Mucosa of descending colon (tissue), 3 donors: Measurements from ENCODE around the gene EDN2. TPM values are rescaled to one million over a fixed set of nuclear protein-coding genes. Genes with fewer than 3 reads are reported as not detected.

Source experiments
- ATAC-seq: fragments of 200-7000 bp; cut with Tn5 transposase; one replicate; pipeline ENCODE4 v1.9.1; 2020; ENCODE audit warnings: mild to moderate bottlenecking, moderate library complexity
- DNase-seq, 3 donors: peaks; one replicate each; pipeline ENCODE4 v3.0.0-alpha.2; 2020
- H3K36me3 ChIP-seq: fragments of 200-600 bp; one replicate; pipeline ENCODE4 v1.8.0; 2021; ENCODE audit warnings: low read depth, mild to moderate bottlenecking
- H3K4me1 ChIP-seq: fragments of 200-600 bp; one replicate; pipeline ENCODE4 v1.8.0; 2021; ENCODE audit warnings: low read depth, mild to moderate bottlenecking
- H3K4me3 ChIP-seq: fragments of 200-600 bp; one replicate; pipeline ENCODE4 v1.8.0; 2021; ENCODE audit warnings: mild to moderate bottlenecking
- H3K9me3 ChIP-seq: fragments of 200-600 bp; one replicate; pipeline ENCODE4 v1.8.0; 2021; ENCODE audit warnings: mild to moderate bottlenecking
- intact Hi-C, 2 donors: fragments of 100-400 bp; cut with DNase I in 1 of 2; cut with micrococcal nuclease in 1 of 2; formaldehyde crosslinking; loops; one replicate each; pipeline versions ENCODE4 v1.11.0 to v1.11.1; 2022; cut with DNase I, micrococcal nuclease
- total RNA-seq, 3 donors: library from RNA; stranded (reverse); fragmentation: NEBNext Ultra II Directional in 2 of 3; extraction: Animal tissue kit (Norgen Biotek cat#: 25700) in 2 of 3; gene quantifications; one replicate each; pipeline versions ENCODE4 v1.2.1 to v1.2.4, GENCODE V29; 2021 to 2023
- TF ChIP-seq, protein P1 (sequence below): fragments of 200-600 bp; IDR thresholded peaks from one replicate; pipeline ENCODE4 v1.8.0; 2022; ENCODE audit warnings: antibody characterized with exemption, mild to moderate bottlenecking
- donor health status: DM: no; HTN: no; CAD: no; lungs with moderate emphysema.
- donor health status: DM: no; HTN: no; CAD: no.
- donor health status: DM: no; HTN: yes; CAD: no.

Gene EDN2
- total RNA-seq, 3 donors from 2014 or later, result 1.6 to 5.8 (median 2.0) TPM

- H3K36me3 ChIP-seq, result no peaks in the 10 kb centered on the region
- H3K4me3 ChIP-seq, result no peak overlapping the region
- TF ChIP-seq, protein P1, sequence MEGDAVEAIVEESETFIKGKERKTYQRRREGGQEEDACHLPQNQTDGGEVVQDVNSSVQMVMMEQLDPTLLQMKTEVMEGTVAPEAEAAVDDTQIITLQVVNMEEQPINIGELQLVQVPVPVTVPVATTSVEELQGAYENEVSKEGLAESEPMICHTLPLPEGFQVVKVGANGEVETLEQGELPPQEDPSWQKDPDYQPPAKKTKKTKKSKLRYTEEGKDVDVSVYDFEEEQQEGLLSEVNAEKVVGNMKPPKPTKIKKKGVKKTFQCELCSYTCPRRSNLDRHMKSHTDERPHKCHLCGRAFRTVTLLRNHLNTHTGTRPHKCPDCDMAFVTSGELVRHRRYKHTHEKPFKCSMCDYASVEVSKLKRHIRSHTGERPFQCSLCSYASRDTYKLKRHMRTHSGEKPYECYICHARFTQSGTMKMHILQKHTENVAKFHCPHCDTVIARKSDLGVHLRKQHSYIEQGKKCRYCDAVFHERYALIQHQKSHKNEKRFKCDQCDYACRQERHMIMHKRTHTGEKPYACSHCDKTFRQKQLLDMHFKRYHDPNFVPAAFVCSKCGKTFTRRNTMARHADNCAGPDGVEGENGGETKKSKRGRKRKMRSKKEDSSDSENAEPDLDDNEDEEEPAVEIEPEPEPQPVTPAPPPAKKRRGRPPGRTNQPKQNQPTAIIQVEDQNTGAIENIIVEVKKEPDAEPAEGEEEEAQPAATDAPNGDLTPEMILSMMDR, result no peak
- ATAC-seq, result peak; percentile 73
- H3K4me1 ChIP-seq, result no peaks in the 10 kb centered on the region
- intact Hi-C loops, result no loop called here
- no peaks in the 10 kb centered on the region for H3K9me3 ChIP-seq
- no peak for DNase-seq
Observed at GRCh38 chr1:41438711-41439110, 45.8 kb downstream of the EDN2 start.

- Histone ChIP-seq H3K4me1 (peaks cover 4% of the 10 kb centered on the region), H3K36me3 (no peaks in the 10 kb centered on the region), H3K9me3 (no peaks in the 10 kb centered on the region), H3K4me3 (no peak overlapping the region)
- ATAC-seq (no peak), DNase-seq (no peak)
- TF ChIP-seq, protein P1, result no peak
- intact Hi-C loops, result no loop called here
Observed at GRCh38 chr1:41437011-41437355, 47.5 kb downstream of the EDN2 start.

DNA sequence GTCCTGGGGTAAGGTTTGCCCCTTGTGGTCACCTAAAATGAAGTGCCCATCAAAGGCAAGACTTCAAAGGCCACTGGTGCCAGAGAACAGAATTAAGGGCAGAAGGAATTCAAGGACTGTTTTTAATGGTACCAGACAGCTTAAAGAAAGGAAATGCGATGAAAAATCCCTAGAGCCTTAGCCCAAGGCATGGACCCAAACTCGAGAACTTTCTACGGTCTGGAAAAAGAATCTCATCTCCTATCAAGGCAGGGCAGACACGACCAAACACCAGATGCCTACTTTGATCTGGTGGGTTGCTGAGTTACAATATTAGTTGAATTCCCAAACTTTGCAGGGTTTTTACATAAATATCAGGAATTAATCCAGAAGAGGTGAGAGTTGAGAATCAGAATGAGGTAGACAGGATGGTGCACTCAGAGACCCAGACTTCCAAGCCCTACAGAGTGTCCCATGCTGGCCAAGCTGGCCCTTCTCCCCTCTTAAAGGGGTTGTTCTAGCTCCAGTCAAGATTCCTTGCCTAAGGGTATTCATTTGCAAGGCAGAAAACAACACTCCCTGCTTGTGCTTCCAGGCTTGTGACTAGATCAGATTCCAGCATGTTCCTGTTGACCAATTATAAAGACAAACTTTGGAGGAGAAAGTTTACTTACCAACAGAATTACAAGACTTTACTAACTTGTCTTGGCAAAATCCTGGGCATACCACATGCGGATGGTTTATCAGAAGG is 48.0 kb downstream of the EDN2 start:
- ATAC-seq, result no peak
- TF ChIP-seq, protein P1, result no peak
- Histone ChIP-seq H3K36me3 (no peaks in the 10 kb centered on the region), H3K4me3 (no peak overlapping the region), H3K9me3 (no peaks in the 10 kb centered on the region), H3K4me1 (peaks cover 4% of the 10 kb centered on the region)
- intact Hi-C loops, result no loop called here
- no peak for DNase-seq

DNA sequence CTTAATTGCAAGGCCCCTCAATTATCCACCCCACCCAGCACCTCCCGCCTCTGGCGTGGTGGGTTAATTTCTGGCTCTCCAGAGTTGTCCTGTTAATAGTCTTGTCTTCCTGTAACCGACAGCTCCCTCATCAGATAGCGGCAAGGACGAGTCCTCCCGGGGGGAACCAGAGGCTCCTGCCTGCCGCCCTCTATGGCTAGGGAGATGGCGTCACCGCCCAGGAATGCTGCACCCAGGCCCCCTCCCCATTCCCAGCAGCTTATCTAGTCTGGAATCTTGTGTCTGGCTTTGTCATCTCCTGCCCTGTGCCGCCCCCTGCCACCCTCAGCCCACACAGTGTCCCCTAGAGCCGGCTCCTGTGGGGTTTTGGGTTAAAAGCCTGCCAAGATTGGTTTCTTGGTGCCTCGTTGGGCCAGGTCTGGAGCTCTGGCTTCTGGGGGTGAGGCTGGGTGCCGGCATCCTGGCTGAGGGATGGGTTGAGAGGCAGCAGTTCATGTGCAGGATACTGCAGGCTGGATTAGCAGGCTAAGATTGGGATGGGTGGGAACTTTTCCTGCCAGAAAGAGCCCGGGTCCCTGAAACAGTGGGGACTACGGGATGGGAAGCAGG is 48.8 kb downstream of the EDN2 start:
- intact Hi-C loops, result no loop called here
- H3K9me3 ChIP-seq, result no peaks in the 10 kb centered on the region
- H3K36me3 ChIP-seq, result no peaks in the 10 kb centered on the region
- DNase-seq (no peak), ATAC-seq (no peak)
- peaks cover 4% of the 10 kb centered on the region for H3K4me1 ChIP-seq
- H3K4me3 ChIP-seq, result no peak overlapping the region
- TF ChIP-seq, protein P1, result no peak

DNA sequence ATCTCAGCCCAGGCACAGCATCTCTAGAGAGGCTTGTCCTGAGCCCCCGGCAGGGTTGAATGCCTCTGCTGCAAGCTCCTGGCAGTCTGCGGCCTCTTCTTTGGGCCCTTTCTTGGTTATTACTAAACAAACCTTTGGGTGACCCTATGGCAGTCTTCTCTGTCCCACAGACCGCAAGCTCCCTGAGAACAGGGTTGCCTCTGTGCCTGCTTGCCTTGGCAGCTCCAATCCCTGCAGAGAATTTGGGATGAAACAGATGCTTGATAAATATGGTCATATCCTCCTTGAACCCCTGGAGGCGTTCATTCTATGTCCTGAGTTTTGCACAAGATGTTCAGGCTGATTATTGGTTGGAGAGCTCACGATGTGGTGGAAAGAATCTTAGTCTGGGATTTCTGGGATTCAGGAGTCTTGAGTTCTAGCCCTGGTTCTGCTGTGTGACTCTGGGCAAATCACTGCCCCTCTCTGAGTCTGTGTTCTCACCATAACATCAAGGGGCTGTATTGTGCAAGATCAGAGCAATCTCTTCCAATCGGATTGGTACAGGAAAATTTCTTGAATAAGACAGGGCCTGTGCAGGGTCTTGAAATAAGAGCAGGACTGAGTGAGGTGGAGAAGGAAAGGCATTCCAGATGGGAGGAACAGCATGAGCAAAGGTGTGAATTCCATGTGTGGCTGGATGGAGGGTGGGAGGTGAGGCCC is 49.6 kb downstream of the EDN2 start:
- TF ChIP-seq, protein P1, result no peak
- Histone ChIP-seq H3K36me3 (no peaks in the 10 kb centered on the region), H3K4me3 (no peak overlapping the region), H3K4me1 (peaks cover 4% of the 10 kb centered on the region), H3K9me3 (no peaks in the 10 kb centered on the region)
- DNase-seq, result no peak
- ATAC-seq, result no peak
- intact Hi-C loops, result no loop called here
